Pancreas (tissue), 10 donors: Measurements from ENCODE around the gene C9. TPM values are rescaled to one million over a fixed set of nuclear protein-coding genes. Genes with fewer than 3 reads are reported as not detected.
"Not testable (repeated sequence)": the region's sequence is repeated elsewhere in the genome, so short reads cannot be mapped to it uniquely, and the experiment has no call there.

Source experiments
- ATAC-seq, 4 donors: fragments of 200-7000 bp; cut with Tn5 transposase; one replicate each; pipeline versions ENCODE4 v1.8.0 to v1.9.1; 2020; ENCODE audit warnings: mild to moderate bottlenecking in 4 of 4, moderate library complexity in 4 of 4
- DNase-seq, 6 donors: peaks; one replicate each; pipeline ENCODE4 v3.0.0-alpha.2; 2020
- FAIRE-seq: peaks from 2 replicates; lab custom pipeline; 2012; peaks lifted over from hg19 to GRCh38; lab: Jason Lieb, UNC
- H3K27ac ChIP-seq, 4 donors: fragments of 200-600 bp; sonication (generic); 1 replicate in 3 of 4; 2 replicates in 1 of 4; pipeline versions ENCODE4 v1.5.0 to v1.8.0; 2020
- H3K27me3 ChIP-seq, 4 donors: fragments of 200-600 bp; one replicate each; pipeline ENCODE4 v1.8.0; 2021
- H3K36me3 ChIP-seq, 3 donors: fragments of 200-600 bp; sonication (generic) in 1 of 3; one replicate each; pipeline versions ENCODE4 v1.5.0 to v1.8.0; 2020 to 2021
- H3K4me1 ChIP-seq, 3 donors: fragments of 200-600 bp; one replicate each; pipeline ENCODE4 v1.8.0; 2021
- H3K4me3 ChIP-seq, 4 donors: fragments of 200-600 bp; sonication (generic) in 2 of 4; one replicate each; pipeline versions ENCODE4 v1.5.0 to v1.8.0; 2020 to 2021
- H3K9me3 ChIP-seq, 4 donors: fragments of 200-600 bp; one replicate each; pipeline ENCODE4 v1.8.0; 2021
- WGBS, 2 donors: extraction: QIAGEN DNeasy Blood & Tissue Kit; methylation state at CpG; one replicate each; pipeline ENCODE4 v1.1.7; 2013; 5-methylcytosine and 5-hydroxymethylcytosine counted together
- intact Hi-C, 3 donors: fragments of 100-400 bp; cut with DNase I; formaldehyde crosslinking; loops; one replicate each; pipeline versions ENCODE4 v1.11.1 to v1.14.2; 2022
- polyA plus RNA-seq, 2 donors: library from polyadenylated mRNA; stranded (reverse); fragments of 200-250 nt; gene quantifications; one replicate each; pipeline ENCODE4 v1.2.3, GENCODE V29; 2013
- total RNA-seq, 6 donors: library from RNA; stranded (reverse); fragmentation: NEBNext Ultra II Directional in 4 of 6; extraction: Animal tissue kit (Norgen Biotek cat#: 25700) in 4 of 6; gene quantifications; one replicate each; pipeline versions ENCODE4 v1.2.1 to v1.2.4, GENCODE V29; 2021 to 2023
- TF ChIP-seq, protein P1 (sequence below), 4 donors: fragments of 200-600 bp; sonication (generic) in 3 of 4; IDR thresholded peaks; one replicate each; pipeline versions ENCODE4 v1.5.0 to v1.8.0; 2021; ENCODE audit warnings: antibody characterized with exemption in 4 of 4
- donor health status: healthy with polysubstance abuse.
- donor health status: DM: no; HTN: no; CAD: no; lungs with moderate emphysema.
- donor health status: DM: no; HTN: no; CAD: no.
- donor health status: control.
- donor health status: control.
- donor health status: Bipolar disorder and iron deficiency.
- donor health status: DM: yes; HTN: yes; CAD: no.
- donor health status: DM: no; HTN: no; CAD: no.
- donor health status: DM: no; HTN: no; CAD: no.
- donor health status: DM: yes; HTN: yes; CAD: no.

Gene C9
- total and polyA plus RNA-seq, 8 donors: 0.82 TPM; not detected in 7

DNA sequence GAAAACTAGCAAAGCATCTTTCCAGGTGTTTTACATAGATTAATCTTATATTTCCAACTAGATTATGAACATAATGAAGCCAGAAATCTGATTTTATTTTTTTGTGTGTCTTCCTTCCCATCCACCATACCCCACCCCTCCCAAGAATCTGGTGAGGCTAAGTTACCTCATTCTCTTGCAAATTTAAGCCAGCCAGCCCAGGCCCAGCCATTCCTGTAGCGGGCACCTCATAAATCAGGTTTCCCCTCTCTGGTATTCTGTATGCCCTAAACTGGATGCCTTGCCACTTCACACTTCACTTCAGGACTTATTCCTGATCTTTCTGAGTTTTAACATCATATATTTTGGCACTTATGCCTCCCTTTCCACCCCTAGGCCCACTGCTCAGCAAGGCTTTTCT, 21.8 kb downstream of the C9 start:
- H3K36me3 ChIP-seq: no peaks in the 10 kb centered on the region
- FAIRE-seq: no peak
- no peak for ATAC-seq
- no peak for DNase-seq
- H3K27ac ChIP-seq: no peak overlapping the region
- no peaks in the 10 kb centered on the region for H3K27me3 ChIP-seq
- 97 to 100% methylated on average over 1 of the region's 1 CpG for WGBS, 2 donors
- H3K9me3 ChIP-seq: no peaks in the 10 kb centered on the region
- no peaks in the 10 kb centered on the region for H3K4me1 ChIP-seq
- intact Hi-C loops: no loop called here
- H3K4me3 ChIP-seq: no peak overlapping the region
- TF ChIP-seq, protein P1, sequence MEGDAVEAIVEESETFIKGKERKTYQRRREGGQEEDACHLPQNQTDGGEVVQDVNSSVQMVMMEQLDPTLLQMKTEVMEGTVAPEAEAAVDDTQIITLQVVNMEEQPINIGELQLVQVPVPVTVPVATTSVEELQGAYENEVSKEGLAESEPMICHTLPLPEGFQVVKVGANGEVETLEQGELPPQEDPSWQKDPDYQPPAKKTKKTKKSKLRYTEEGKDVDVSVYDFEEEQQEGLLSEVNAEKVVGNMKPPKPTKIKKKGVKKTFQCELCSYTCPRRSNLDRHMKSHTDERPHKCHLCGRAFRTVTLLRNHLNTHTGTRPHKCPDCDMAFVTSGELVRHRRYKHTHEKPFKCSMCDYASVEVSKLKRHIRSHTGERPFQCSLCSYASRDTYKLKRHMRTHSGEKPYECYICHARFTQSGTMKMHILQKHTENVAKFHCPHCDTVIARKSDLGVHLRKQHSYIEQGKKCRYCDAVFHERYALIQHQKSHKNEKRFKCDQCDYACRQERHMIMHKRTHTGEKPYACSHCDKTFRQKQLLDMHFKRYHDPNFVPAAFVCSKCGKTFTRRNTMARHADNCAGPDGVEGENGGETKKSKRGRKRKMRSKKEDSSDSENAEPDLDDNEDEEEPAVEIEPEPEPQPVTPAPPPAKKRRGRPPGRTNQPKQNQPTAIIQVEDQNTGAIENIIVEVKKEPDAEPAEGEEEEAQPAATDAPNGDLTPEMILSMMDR (IDR thresholded peaks at IDR 0.05): no peak

DNA sequence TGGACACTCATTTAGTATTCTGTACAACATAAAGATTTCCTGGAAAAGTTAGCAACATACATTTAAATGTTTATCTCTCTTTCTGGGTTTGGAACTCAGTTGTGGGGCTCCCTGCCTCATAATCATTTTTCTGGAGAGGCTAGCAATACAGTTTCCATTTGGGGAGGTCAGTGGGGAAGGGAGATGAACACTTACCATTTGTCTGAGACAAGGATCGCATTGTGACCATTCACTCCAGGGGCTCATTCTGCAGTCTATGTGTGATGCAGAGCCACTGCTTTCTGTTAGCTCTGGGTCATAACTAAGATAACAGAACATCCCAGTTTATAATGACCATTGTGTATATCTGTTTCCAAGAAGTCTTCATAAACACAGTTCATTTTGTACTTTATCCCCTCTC, 22.4 kb downstream of the C9 start:
- DNase-seq: no peak
- Histone ChIP-seq H3K27me3 (no peaks in the 10 kb centered on the region), H3K4me1 (no peaks in the 10 kb centered on the region), H3K27ac (no peak overlapping the region), H3K36me3 (no peaks in the 10 kb centered on the region), H3K9me3 (no peaks in the 10 kb centered on the region), H3K4me3 (no peak overlapping the region)
- WGBS, 2 donors: 49 to 76% methylated on average over 1 of the region's 1 CpG
- no peak for ATAC-seq
- TF ChIP-seq, protein P1 (IDR thresholded peaks at IDR 0.05): no peak
- no peak for FAIRE-seq
- intact Hi-C loops: no loop called here

DNA sequence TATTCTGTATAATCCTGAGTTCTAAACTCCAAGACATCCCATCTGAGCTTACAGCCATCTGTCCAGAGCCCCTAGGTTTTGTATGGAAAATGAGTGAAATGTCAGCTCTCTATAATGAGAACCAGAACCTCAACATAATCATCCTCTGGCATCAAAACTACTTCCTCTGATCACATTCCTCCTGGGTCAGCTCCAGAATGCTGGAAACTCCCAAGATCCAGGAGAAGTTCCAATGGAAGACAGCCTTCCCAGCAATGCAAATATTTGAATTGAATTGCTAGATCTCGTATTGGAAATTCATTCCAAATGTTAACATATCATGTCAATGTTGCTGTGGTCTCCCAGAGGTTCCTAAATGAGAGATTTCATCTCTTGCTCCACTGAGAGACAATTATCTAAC, 23.8 kb downstream of the C9 start:
- ATAC-seq (no peak), DNase-seq (no peak), FAIRE-seq (no peak)
- WGBS, 2 donors: 34 to 54% methylated on average over 1 of the region's 1 CpG
- Histone ChIP-seq H3K4me1 (no peaks in the 10 kb centered on the region), H3K27me3 (no peaks in the 10 kb centered on the region), H3K27ac (no peak overlapping the region), H3K4me3 (no peak overlapping the region), H3K9me3 (no peaks in the 10 kb centered on the region), H3K36me3 (no peaks in the 10 kb centered on the region)
- TF ChIP-seq, protein P1 (IDR thresholded peaks at IDR 0.05): no peak
- intact Hi-C loops: no loop called here

DNA sequence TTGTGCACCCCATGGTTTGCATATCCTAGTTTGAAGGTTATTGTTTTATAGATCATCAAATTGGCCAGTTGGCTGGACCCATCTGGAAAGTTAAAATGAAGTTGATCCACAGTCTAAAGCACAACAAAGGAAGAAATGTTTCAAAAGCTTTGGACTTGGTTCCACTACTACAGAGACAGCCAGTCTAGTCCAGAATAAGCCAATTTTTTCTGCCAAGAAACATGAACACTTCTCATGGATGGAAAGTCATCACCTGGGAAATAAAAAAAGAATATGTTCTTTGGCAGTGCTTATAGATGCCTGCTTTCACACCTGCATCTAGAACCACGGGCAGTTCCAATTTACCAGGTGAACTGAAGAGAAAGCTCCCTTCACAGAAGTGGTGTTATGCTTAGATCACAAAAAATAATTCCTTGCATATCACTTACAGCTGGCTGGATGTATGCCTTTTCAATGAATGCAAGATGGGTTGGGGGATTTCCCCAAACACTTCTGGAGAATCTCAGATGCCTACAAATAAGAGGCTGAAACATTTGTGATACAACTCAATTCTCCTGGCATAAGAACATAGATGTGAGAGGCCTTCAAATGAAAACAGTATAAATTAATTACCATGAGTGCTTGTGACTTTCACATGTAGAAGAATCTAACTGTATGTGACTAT, 26.9 kb downstream of the C9 start:
- no peak overlapping the region for H3K27ac ChIP-seq
- no peaks in the 10 kb centered on the region for H3K4me1 ChIP-seq
- ATAC-seq (no peak), FAIRE-seq (no peak), DNase-seq (no peak)
- TF ChIP-seq, protein P1 (IDR thresholded peaks at IDR 0.05): no peak
- intact Hi-C loops: no loop called here
- H3K27me3 ChIP-seq: no peaks in the 10 kb centered on the region
- WGBS, 2 donors: 38 to 47% methylated on average over 1 of the region's 1 CpG
- no peak overlapping the region for H3K4me3 ChIP-seq
- no peaks in the 10 kb centered on the region for H3K36me3 ChIP-seq
- H3K9me3 ChIP-seq: no peaks in the 10 kb centered on the region

DNA sequence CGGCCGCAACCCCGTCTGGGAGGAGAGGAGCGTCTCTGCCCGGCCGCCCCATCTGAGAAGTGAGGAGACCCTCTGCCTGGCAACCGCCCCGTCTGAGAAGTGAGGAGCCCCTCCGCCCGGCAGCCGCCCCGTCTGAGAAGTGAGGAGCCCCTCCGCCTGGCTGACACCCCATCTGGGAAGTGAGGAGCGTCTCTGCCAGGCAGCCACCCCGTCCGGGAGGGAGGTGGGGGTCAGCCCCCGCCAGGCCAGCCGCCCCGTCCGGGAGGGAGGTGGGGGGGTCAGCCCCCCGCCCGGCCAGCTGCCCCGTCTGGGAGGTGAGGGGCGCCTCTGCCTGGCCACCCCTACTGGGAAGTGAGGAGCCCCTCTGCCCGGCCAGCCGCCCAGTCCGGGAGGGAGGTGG, 30.0 kb downstream of the C9 start:
- intact Hi-C loops, H3K27ac ChIP-seq, FAIRE-seq, H3K27me3 ChIP-seq, H3K9me3 ChIP-seq, H3K36me3 ChIP-seq, H3K4me3 ChIP-seq, DNase-seq, H3K4me1 ChIP-seq, ATAC-seq: not testable (repeated sequence)
- WGBS, 2 donors: 86 to 94% methylated on average over 23 to 27 of the region's 27 CpGs
